Activated CD8-positive, alpha-beta T cell treated with anti-CD3 and anti-CD28 coated beads, Interleukin-2, amount 10 ng/mL, durations not matched to agents 7 days and 5 days (primary cell): ENCODE measurements around the gene MYCL. TPM values are rescaled to one million over a fixed set of nuclear protein-coding genes. Genes with fewer than 3 reads are reported as not detected.

Experiments
- ATAC-seq: fragments of 150-1000 bp; cut with Tn5 transposase; one replicate; pipeline ENCODE4 v1.10.0; 2021; ENCODE audit warnings: moderate library complexity
- CTCF ChIA-PET: fragments of 350-600 bp; sonication (Branson Sonifier 250); formaldehyde crosslinking; loops from one replicate; lab custom pipeline; 2021; ENCODE audit warnings: antibody characterized with exemption; lab: Charles Lee
- POLR2A ChIA-PET: fragments of 350-600 bp; sonication (Branson Sonifier 250); formaldehyde crosslinking; loops from one replicate; lab custom pipeline; 2021; ENCODE audit warnings: antibody characterized with exemption; lab: Charles Lee
- DNase-seq: peaks from one replicate; pipeline ENCODE4 v3.0.0-alpha.2; 2020
- H3K27ac Mint-ChIP-seq: one replicate; pipeline ENCODE4 v1.8.0; 2021; ENCODE audit warnings: mild to moderate bottlenecking, mixed read lengths
- H3K27me3 Mint-ChIP-seq: one replicate; pipeline ENCODE4 v1.8.0; 2021; ENCODE audit warnings: low read depth, mixed read lengths
- H3K36me3 Mint-ChIP-seq: one replicate; pipeline ENCODE4 v1.8.0; 2021; ENCODE audit warnings: low read depth, mixed read lengths
- H3K4me1 Mint-ChIP-seq: one replicate; pipeline ENCODE4 v1.8.0; 2021; ENCODE audit warnings: low read depth, mixed read lengths
- H3K4me3 Mint-ChIP-seq: one replicate; pipeline ENCODE4 v1.8.0; 2021; ENCODE audit warnings: mild to moderate bottlenecking, mixed read lengths
- H3K9me3 Mint-ChIP-seq: one replicate; pipeline ENCODE4 v1.8.0; 2022; ENCODE audit warnings: mixed read lengths; ENCODE audit not compliant: insufficient read depth
- total RNA-seq, 2 experiments: library from RNA; stranded (reverse); gene quantifications; one replicate each; pipeline ENCODE4 v1.2.3, GENCODE V29; 2021

Gene MYCL
- total RNA-seq, 2 experiments from 2014 or later: not detected

- no peak for DNase-seq
Measured at GRCh38 chr1:39898648-39899603, 2.8 kb downstream of the MYCL start.

GRCh38 chr1:39898191-39898590 is 3.5 kb downstream of the MYCL start:
- no peak overlapping the region for H3K4me3 Mint-ChIP-seq
- ChIA-PET POLR2A (no interaction called here), CTCF (interaction anchor here (1.7 to 3.3 kb wide), 2 partner anchors 21 to 80 kb away, joined by 7 to 14 read pairs; no protein-coding TSS in a partner anchor)
- no peak for ATAC-seq
- H3K27ac Mint-ChIP-seq: no peak overlapping the region
- no peak for DNase-seq
- H3K9me3 Mint-ChIP-seq: no peaks in the 10 kb centered on the region
- H3K36me3 Mint-ChIP-seq: no peaks in the 10 kb centered on the region
- H3K4me1 Mint-ChIP-seq: peaks cover 6% of the 10 kb centered on the region
- peaks cover 70% of the 10 kb centered on the region for H3K27me3 Mint-ChIP-seq

More at GRCh38 chr1:39898648-39899603, 2.8 kb downstream of the MYCL start:
- ATAC-seq: no peak
- peaks cover 67% of the 10 kb centered on the region for H3K27me3 Mint-ChIP-seq
- no peaks in the 10 kb centered on the region for H3K9me3 Mint-ChIP-seq
- POLR2A ChIA-PET: no interaction called here
- H3K27ac Mint-ChIP-seq: no peak overlapping the region
- H3K36me3 Mint-ChIP-seq: no peaks in the 10 kb centered on the region
- CTCF ChIA-PET: interaction anchor here (1.0 to 3.3 kb wide), 5 partner anchors 18 to 134 kb away, joined by 3 to 14 read pairs (median 4); no protein-coding TSS in a partner anchor
- no peak overlapping the region for H3K4me3 Mint-ChIP-seq
- H3K4me1 Mint-ChIP-seq: peaks cover 6% of the 10 kb centered on the region

- Mint-ChIP-seq H3K4me1 (peaks cover 2% of the 10 kb centered on the region), H3K27ac (no peak overlapping the region), H3K27me3 (peaks cover 69% of the 10 kb centered on the region), H3K36me3 (no peaks in the 10 kb centered on the region), H3K4me3 (no peak overlapping the region), H3K9me3 (no peaks in the 10 kb centered on the region)
- DNase-seq (no peak), ATAC-seq (no peak)
- POLR2A ChIA-PET: no interaction called here
- CTCF ChIA-PET: interaction anchor here (0.9 to 3.3 kb wide), 2 partner anchors 17 to 22 kb away, joined by 4 to 14 read pairs; no protein-coding TSS in a partner anchor
Measured at GRCh38 chr1:39896909-39897685, 4.6 kb downstream of the MYCL start.

DNA sequence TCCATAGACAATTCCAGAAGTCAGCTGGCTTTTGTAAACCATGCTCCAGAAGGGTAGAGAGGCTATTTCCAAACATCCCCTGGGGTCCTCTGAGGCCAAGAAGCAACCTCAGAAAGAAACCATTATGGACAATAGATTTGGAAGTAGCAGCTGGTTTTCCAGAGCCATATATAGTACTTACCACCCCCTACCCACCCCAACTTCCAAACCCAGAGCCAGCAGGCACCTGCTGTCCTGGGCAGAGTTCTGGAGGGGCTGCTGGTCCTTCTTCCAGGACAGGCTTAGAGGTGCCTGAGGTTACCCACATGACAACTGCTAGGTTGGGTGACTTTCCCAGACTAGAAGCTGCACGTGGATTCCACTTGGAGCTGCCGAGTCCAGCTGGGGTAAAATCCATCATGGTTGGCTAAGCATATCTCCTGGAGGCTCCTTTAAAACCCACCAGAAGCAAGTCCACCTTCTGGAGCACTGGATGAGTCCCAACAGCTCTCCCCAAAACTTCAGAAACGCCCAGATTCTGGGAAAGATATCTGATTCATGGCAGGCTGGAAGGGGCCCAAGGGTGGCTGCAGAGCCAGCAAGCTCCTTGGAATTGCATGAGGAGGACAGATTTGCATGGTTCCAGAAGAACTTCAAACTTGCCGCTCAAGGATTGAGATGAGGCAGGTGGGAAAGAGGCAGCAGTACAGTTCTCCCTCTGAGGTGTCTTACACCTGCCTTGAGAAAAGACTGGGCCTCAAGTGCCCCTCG is 5.8 kb downstream of the MYCL start:
- Mint-ChIP-seq H3K9me3 (no peaks in the 10 kb centered on the region), H3K36me3 (no peaks in the 10 kb centered on the region), H3K27me3 (peaks cover 71% of the 10 kb centered on the region), H3K27ac (no peak overlapping the region), H3K4me3 (no peak overlapping the region), H3K4me1 (peaks cover 2% of the 10 kb centered on the region)
- DNase-seq (no peak), ATAC-seq (no peak)
- ChIA-PET CTCF (no interaction called here), POLR2A (interaction anchor here (0.5 kb wide), 1 partner anchor 14 kb away, joined by 3 read pairs; no protein-coding TSS in a partner anchor)

DNA sequence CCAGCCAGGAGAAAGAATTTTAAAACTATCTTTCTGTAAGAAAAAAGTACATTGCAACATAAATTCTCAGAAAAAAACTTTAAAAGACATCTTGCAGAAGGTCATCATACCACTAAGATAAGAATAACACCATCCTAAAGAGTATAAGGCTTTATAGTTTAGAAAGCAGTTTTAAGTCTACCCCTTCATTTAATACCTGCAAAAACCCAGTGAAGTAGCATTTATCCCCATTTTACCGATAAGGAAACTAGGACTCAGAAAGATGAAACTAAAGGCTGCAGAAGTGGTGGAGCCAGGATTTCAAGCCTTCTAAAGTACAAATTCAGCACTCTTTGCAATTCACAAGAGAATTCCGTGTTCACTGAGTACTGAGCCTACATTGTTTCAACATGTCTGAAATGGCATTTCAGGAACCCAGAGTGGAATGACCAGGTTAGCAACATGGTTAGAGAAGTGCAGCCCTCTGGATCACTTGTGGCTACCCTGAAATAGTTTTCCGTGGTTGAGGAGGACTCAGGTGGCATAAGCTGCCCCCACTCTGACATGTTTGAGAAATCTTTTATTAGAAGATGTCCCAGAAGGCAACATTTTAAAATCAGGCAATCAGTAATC is 6.7 kb downstream of the MYCL start:
- Mint-ChIP-seq H3K4me1 (no peaks in the 10 kb centered on the region), H3K27ac (no peak overlapping the region), H3K36me3 (no peaks in the 10 kb centered on the region), H3K4me3 (no peak overlapping the region), H3K9me3 (no peaks in the 10 kb centered on the region), H3K27me3 (peaks cover 70% of the 10 kb centered on the region)
- CTCF ChIA-PET: interaction anchor here (2.3 kb wide), 1 partner anchor 79 kb away, joined by 9 read pairs; no protein-coding TSS in a partner anchor
- ATAC-seq (no peak), DNase-seq (no peak)
- POLR2A ChIA-PET: no interaction called here

- Mint-ChIP-seq H3K4me1 (no peaks in the 10 kb centered on the region), H3K4me3 (no peak overlapping the region), H3K27ac (no peak overlapping the region), H3K27me3 (peaks cover 55% of the 10 kb centered on the region), H3K36me3 (no peaks in the 10 kb centered on the region), H3K9me3 (no peaks in the 10 kb centered on the region)
- ATAC-seq (no peak), DNase-seq (no peak)
- ChIA-PET POLR2A (no interaction called here), CTCF (interaction anchor here (1.2 to 2.3 kb wide), 3 partner anchors 9 to 139 kb away, joined by 4 to 14 read pairs (median 9); partner anchors contain the start of gene MYCL)
Measured at GRCh38 chr1:39892601-39893595, 8.8 kb downstream of the MYCL start.

GRCh38 chr1:39890880-39891279 is 10.8 kb downstream of the MYCL start:
- Mint-ChIP-seq H3K4me1 (no peaks in the 10 kb centered on the region), H3K36me3 (no peaks in the 10 kb centered on the region), H3K27ac (no peak overlapping the region), H3K27me3 (peaks cover 38% of the 10 kb centered on the region), H3K9me3 (no peaks in the 10 kb centered on the region), H3K4me3 (no peak overlapping the region)
- ATAC-seq: no peak
- no peak for DNase-seq
- ChIA-PET POLR2A (no interaction called here), CTCF (interaction anchor here (0.9 kb wide), 2 partner anchors 11 to 47 kb away, joined by 3 to 5 read pairs; partner anchors contain the start of gene MYCL)

DNA sequence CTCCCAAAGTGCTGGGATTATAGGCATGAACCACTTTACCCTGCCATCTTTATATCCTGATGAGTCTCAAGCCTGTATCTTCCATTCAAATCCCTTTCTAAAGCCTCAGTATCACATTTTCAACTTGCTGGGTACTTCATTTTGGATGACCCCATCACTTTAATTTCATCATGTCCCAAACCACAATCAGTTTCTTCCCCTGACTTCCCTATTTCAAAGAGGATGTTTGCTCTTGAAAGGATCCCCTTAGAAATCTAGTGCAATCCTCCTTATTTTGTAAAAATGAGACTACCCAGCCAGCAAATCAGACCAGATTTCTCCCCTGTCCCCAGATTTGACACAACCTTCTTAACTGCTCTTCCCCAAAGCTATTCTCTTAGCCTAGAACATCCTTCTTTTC is 11.4 kb downstream of the MYCL start:
- Mint-ChIP-seq H3K9me3 (no peaks in the 10 kb centered on the region), H3K4me1 (no peaks in the 10 kb centered on the region), H3K27me3 (peaks cover 36% of the 10 kb centered on the region), H3K4me3 (no peak overlapping the region), H3K27ac (no peak overlapping the region), H3K36me3 (no peaks in the 10 kb centered on the region)
- ChIA-PET CTCF (no interaction called here), POLR2A (no interaction called here)
- no peak for DNase-seq
- no peak for ATAC-seq

- POLR2A ChIA-PET: no interaction called here
- H3K36me3 Mint-ChIP-seq: no peaks in the 10 kb centered on the region
- H3K4me3 Mint-ChIP-seq: no peak overlapping the region
- peaks cover 14% of the 10 kb centered on the region for H3K4me1 Mint-ChIP-seq
- CTCF ChIA-PET: interaction anchor here (0.8 to 1.1 kb wide), 3 partner anchors 21 to 145 kb away, joined by 3 read pairs; no protein-coding TSS in a partner anchor
- H3K27ac Mint-ChIP-seq: no peak overlapping the region
- DNase-seq: no peak
- no peak for ATAC-seq
- peaks cover 7% of the 10 kb centered on the region for H3K27me3 Mint-ChIP-seq
- no peaks in the 10 kb centered on the region for H3K9me3 Mint-ChIP-seq
Measured at GRCh38 chr1:39886757-39887231, 14.9 kb downstream of the MYCL start.

DNA sequence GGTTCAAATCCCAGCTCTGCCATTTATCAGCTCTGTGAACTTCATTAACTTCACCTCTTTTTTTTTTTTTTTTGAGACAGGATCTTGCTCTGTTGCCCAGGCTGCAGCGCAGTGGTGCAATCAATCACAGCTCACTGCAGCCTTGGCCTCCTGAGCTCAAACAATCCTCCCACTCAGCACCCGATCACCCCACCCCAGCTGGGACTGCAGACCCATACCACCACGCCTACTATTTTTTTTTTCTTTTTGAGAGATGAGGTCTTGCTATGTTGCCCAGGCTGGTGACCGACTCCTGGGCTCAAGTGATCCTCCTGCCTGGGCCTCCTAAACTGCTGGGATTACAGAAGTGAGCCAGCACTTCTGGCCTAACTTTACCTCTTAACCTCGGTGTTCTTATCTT is 16.2 kb downstream of the MYCL start:
- ChIA-PET POLR2A (no interaction called here), CTCF (no interaction called here)
- H3K9me3 Mint-ChIP-seq: no peaks in the 10 kb centered on the region
- no peak for ATAC-seq
- H3K27ac Mint-ChIP-seq: no peak overlapping the region
- H3K27me3 Mint-ChIP-seq: peaks cover 6% of the 10 kb centered on the region
- no peak overlapping the region for H3K4me3 Mint-ChIP-seq
- no peak for DNase-seq
- peaks cover 21% of the 10 kb centered on the region for H3K4me1 Mint-ChIP-seq
- peaks cover 5% of the 10 kb centered on the region for H3K36me3 Mint-ChIP-seq
